ENCODE results near the gene KCNIP4. TPM values are rescaled to one million over a fixed set of nuclear protein-coding genes. Genes with fewer than 3 reads are reported as not detected.

The KCNIP4 gene
- total RNA-seq, 2 donors from 2014 or later = 1.2 TPM; not detected in 1

DNA sequence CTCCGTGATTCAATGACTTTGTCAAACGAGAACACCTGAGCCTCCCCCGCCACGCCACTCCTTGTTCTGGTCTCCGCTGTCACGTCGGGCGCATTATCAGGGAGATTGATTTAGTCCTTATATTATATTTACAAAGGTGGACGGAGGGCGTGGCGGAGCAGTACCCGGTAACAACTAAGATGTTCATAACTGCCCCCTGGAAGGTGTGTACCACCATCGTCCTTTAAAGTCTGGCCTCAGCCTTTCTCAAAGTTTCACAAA, 964.1 kb downstream of the KCNIP4 start:
- Histone ChIP-seq H3K4me1 (replicated peaks) (no peaks in the 10 kb centered on the region), H3K27me3 (replicated peaks; ENCODE audit: insufficient read depth) (peaks cover 5% of the 10 kb centered on the region), H3K9me3 (no peaks in the 10 kb centered on the region), H3K4me3 (no peak overlapping the region), H3K27ac (no peak overlapping the region), H3K36me3 (no peaks in the 10 kb centered on the region)
- TF ChIP-seq, protein P1, sequence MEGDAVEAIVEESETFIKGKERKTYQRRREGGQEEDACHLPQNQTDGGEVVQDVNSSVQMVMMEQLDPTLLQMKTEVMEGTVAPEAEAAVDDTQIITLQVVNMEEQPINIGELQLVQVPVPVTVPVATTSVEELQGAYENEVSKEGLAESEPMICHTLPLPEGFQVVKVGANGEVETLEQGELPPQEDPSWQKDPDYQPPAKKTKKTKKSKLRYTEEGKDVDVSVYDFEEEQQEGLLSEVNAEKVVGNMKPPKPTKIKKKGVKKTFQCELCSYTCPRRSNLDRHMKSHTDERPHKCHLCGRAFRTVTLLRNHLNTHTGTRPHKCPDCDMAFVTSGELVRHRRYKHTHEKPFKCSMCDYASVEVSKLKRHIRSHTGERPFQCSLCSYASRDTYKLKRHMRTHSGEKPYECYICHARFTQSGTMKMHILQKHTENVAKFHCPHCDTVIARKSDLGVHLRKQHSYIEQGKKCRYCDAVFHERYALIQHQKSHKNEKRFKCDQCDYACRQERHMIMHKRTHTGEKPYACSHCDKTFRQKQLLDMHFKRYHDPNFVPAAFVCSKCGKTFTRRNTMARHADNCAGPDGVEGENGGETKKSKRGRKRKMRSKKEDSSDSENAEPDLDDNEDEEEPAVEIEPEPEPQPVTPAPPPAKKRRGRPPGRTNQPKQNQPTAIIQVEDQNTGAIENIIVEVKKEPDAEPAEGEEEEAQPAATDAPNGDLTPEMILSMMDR (IDR thresholded peaks at IDR 0.05) = no peak
- no peak for TF ChIP-seq POLR2AphosphoS5 (IDR thresholded peaks at IDR 0.05)
- no peak for TF ChIP-seq POLR2A (IDR thresholded peaks at IDR 0.05)
- intact Hi-C loops (cut with DNase I) = no loop called here
- 55% methylated on average over 13 of the region's 13 CpGs for WGBS
- DNase-seq (ENCODE audit: low spot score) = no peak

DNA sequence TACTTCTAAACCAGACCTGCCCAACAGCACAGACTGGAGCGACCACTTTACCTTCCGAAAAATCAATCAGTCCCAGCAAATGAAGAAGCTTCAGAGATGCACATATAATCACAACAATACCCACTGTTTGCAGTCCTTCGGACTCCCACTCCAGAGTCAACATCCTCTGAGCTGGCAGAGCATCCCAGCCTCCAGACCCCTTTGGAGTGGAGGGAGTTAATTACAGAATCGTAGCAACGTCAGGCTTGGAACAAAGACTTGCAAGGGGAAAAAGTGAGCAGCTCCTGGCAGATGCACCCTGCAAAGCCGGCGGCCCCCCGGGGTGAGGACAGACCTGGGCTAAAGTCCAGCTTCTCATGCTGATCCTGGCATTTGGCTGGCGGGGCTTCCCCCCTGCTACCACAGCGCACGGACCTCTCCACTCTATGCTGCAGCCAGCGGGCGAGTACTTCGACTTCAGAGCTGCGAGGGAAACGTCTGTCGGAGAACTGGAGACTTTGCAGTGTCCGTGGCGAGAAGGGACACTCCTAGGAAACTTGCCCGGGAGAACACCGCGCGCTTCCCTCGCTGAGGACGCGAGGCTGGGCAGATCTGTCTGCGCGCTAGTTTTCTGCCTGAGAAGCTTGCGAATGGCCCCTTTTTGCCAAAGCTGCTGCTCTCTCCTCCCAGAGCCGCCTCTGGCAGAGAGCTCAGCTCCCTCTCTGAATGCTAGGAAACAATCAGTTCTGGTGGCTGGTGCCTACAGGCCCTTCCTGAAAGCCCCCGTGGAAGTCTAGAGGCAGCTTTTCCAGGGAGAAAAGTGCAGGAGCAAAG, 964.6 kb downstream of the KCNIP4 start:
- Histone ChIP-seq H3K36me3 (no peaks in the 10 kb centered on the region), H3K4me1 (replicated peaks) (no peaks in the 10 kb centered on the region), H3K4me3 (no peak overlapping the region), H3K9me3 (no peaks in the 10 kb centered on the region), H3K27ac (no peak overlapping the region), H3K27me3 (replicated peaks; ENCODE audit: insufficient read depth) (peaks cover 5% of the 10 kb centered on the region)
- DNase-seq (ENCODE audit: low spot score) = no peak
- TF ChIP-seq, protein P1 (IDR thresholded peaks at IDR 0.05) = no peak
- TF ChIP-seq POLR2AphosphoS5 (IDR thresholded peaks at IDR 0.05) (no peak), POLR2A (IDR thresholded peaks at IDR 0.05) (no peak)
- intact Hi-C loops (cut with DNase I) = no loop called here
- WGBS = 5% methylated on average over 30 of the region's 31 CpGs

DNA sequence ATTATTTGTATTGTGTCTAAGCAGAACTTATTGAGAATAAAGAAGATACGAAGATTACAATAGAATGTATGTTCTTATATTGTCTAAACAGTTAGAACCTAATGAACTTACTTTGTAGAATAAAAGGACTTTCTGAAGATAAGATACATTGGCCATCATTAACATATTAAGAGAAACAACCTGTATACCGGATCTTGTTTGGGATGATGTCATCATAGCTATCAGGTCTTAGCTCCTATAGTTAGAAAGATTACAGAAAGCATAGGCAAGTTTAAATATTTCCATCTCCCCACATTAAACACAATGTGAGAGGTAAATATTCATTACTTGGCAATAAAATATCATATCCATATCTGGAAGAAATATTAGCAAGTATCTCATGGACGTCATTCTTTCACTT, 966.0 kb downstream of the KCNIP4 start:
- no peaks in the 10 kb centered on the region for H3K4me1 ChIP-seq (replicated peaks)
- H3K27ac ChIP-seq = no peak overlapping the region
- no peak for DNase-seq (ENCODE audit: low spot score)
- H3K4me3 ChIP-seq = no peak overlapping the region
- intact Hi-C loops (cut with DNase I) = no loop called here
- no peaks in the 10 kb centered on the region for H3K9me3 ChIP-seq
- H3K36me3 ChIP-seq = no peaks in the 10 kb centered on the region
- WGBS = 85% methylated on average over 3 of the region's 3 CpGs
- H3K27me3 ChIP-seq (replicated peaks; ENCODE audit: insufficient read depth) = peaks cover 5% of the 10 kb centered on the region
- no peak for TF ChIP-seq POLR2A (IDR thresholded peaks at IDR 0.05)
- TF ChIP-seq POLR2AphosphoS5 (IDR thresholded peaks at IDR 0.05) = no peak
- TF ChIP-seq, protein P1 (IDR thresholded peaks at IDR 0.05) = no peak

DNA sequence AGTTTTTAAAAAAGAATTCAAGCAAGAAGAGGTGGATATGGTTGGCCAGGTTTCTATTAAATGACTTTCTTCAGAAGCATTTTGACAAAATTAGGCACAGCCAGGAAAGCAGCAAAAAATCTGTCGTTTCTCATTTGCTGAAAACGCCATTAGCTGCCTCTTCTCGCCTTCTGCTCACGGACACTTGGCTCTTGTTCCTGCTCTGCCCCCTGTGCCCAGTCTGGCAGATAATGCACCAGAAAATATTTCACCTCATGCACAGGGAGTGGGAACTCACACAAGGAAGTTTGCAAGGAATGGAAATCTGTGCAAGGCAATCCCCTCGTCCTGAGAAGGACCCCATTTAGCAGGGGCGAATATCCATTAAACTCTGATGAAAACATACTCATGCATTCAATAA, 988.3 kb downstream of the KCNIP4 start:
- DNase-seq (ENCODE audit: low spot score) = no peak
- no peak overlapping the region for H3K27ac ChIP-seq
- intact Hi-C loops (cut with DNase I) = no loop called here
- no peaks in the 10 kb centered on the region for H3K4me1 ChIP-seq (replicated peaks)
- 43% methylated on average over 6 of the region's 6 CpGs for WGBS
- H3K36me3 ChIP-seq = no peaks in the 10 kb centered on the region
- TF ChIP-seq POLR2A (IDR thresholded peaks at IDR 0.05) = no peak
- no peak for TF ChIP-seq POLR2AphosphoS5 (IDR thresholded peaks at IDR 0.05)
- TF ChIP-seq, protein P1 (IDR thresholded peaks at IDR 0.05) = no peak
- H3K9me3 ChIP-seq = peaks cover 3% of the 10 kb centered on the region
- no peaks in the 10 kb centered on the region for H3K27me3 ChIP-seq (replicated peaks; ENCODE audit: insufficient read depth)
- no peak overlapping the region for H3K4me3 ChIP-seq

DNA sequence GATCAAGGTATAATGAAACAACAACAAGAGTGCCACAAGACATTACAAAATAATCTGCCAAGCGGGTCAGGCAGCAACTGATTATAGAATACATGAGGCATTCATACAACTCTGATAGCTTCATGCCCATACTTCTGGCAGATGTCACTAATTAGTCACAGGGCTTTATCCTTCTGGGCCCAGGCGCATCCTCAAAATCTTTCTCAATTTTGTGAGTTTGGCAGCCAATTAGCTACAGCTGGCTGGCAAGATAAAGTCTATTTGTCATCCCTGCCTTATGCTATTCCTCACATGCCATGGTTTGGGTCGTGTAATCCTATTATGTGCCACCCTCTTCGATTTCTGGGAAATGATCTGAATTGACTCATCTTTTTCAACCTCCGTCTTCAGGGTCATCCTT, 994.0 kb downstream of the KCNIP4 start:
- H3K36me3 ChIP-seq = no peaks in the 10 kb centered on the region
- H3K4me1 ChIP-seq (replicated peaks) = no peaks in the 10 kb centered on the region
- H3K4me3 ChIP-seq = no peak overlapping the region
- WGBS = 89% methylated on average over 5 of the region's 5 CpGs
- peaks cover 3% of the 10 kb centered on the region for H3K9me3 ChIP-seq
- no peaks in the 10 kb centered on the region for H3K27me3 ChIP-seq (replicated peaks; ENCODE audit: insufficient read depth)
- intact Hi-C loops (cut with DNase I) = no loop called here
- H3K27ac ChIP-seq = no peak overlapping the region
- TF ChIP-seq, protein P1 (IDR thresholded peaks at IDR 0.05) = no peak
- TF ChIP-seq POLR2A (IDR thresholded peaks at IDR 0.05) = no peak
- TF ChIP-seq POLR2AphosphoS5 (IDR thresholded peaks at IDR 0.05) = no peak
- no peak for DNase-seq (ENCODE audit: low spot score)
